ENCODE data around the gene TECPR1. TPM values are rescaled to one million over a fixed set of nuclear protein-coding genes. Genes with fewer than 3 reads are reported as not detected.

TECPR1 gene
- total RNA-seq, 1 experiment from 2014 or later: 13.9 TPM

DNA sequence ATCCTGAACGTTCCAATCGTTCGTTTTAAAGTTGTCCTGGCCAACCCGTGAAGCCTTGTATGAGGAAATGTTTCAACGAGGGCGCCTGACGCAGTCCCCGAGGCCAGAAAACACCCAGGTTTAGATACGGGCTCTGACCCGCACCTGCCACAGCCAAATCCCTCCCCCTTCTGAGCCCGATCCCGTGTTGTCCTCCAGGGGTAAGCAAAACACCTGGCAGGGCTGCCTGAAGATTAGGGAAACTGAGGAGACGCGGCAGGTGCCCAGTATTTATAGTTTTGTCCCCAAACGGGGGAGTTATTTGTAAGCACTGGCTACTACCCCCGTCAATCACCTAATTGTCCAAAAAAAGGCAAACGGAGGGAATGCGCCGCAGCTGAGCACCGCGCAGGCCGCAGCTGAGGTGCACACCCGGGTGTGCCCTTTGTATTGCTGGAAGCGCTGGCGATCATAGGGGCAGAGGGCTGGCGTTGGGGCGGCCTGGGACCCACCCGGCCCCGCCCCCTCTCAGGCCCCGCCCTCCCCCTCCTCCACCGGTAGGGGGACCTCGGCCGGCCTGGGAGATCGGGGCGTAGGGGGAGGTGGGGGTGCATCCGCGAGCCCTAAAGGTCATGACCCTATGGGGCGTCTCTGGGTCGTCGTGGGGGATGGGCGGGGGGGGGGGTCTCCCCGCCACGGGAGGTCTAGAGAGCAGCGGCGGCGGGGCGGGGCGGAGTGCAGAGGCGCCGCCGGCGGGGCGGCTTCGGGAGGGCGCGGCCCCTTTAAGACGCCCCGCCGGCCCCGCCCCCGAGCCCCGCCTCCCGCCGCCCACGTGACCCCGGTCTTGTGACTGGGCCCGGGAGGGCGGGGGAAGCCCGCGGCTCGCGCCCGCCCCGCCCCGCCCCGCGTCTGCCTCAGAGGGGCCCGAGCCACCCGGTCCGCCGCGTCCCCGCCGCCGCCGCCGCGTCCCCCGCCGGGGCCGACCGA lies 29.0 kb upstream of the TECPR1 start, which contains the start of gene BRI3:
BRI3 (plus strand) TSS at position 896 of the 966 bp plus-strand sequence. CDS start 110 bp downstream, outside the sequence.
- TF ChIP-seq, protein P1, sequence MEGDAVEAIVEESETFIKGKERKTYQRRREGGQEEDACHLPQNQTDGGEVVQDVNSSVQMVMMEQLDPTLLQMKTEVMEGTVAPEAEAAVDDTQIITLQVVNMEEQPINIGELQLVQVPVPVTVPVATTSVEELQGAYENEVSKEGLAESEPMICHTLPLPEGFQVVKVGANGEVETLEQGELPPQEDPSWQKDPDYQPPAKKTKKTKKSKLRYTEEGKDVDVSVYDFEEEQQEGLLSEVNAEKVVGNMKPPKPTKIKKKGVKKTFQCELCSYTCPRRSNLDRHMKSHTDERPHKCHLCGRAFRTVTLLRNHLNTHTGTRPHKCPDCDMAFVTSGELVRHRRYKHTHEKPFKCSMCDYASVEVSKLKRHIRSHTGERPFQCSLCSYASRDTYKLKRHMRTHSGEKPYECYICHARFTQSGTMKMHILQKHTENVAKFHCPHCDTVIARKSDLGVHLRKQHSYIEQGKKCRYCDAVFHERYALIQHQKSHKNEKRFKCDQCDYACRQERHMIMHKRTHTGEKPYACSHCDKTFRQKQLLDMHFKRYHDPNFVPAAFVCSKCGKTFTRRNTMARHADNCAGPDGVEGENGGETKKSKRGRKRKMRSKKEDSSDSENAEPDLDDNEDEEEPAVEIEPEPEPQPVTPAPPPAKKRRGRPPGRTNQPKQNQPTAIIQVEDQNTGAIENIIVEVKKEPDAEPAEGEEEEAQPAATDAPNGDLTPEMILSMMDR (conservative IDR thresholded peaks at IDR 0.05): no peak; the same call in 2 of the 3 replicates
- peaks cover 11% of the 10 kb centered on the region for H3K23me2 ChIP-seq (ENCODE audit: insufficient read length, low read depth, low read length, poor library complexity, severe bottlenecking)
- H3K4me1 ChIP-seq (ENCODE audit: insufficient read depth, low read length): no peaks in the 10 kb centered on the region; the same call in 1 of the 2 replicates
- Mint-ChIP-seq H3K36me3 (ENCODE audit: insufficient read depth in 1 of 3, low read depth in 3 of 3) (peaks cover 6 to 15% (median 13%) of the 10 kb centered on the region in 3 experiments; a peak in 6 of 7 replicates), H3K9me3 (no peaks in the 10 kb centered on the region), H3K27ac (peak within 1 kb of the TSS in 2 of 3 experiments; percentile 85 to 94; a peak in 4 of 7 replicates), H3K27me3 (ENCODE audit: low read depth) (peaks cover 2% of the 10 kb centered on the region), H3K4me3 (peak within 1 kb of the TSS; percentile 84 to 89), H3K4me1 (peaks cover 23 to 29% of the 10 kb centered on the region in 2 experiments)
- no peak within 1 kb of the TSS for H4K8ac ChIP-seq (replicated peaks; ENCODE audit: insufficient read length, low read depth, low read length)
- H3K9me3 ChIP-seq (ENCODE audit: control insufficient read depth, low read depth, low read length): no peaks in the 10 kb centered on the region
- no peak within 1 kb of the TSS for H2BK12ac ChIP-seq (ENCODE audit: insufficient read length, low read depth, low read length)
- no peak within 1 kb of the TSS for H2AK5ac ChIP-seq (ENCODE audit: insufficient read length, low read length)
- no peak within 1 kb of the TSS for H3T11ph ChIP-seq (ENCODE audit: low read length)
- peak within 1 kb of the TSS; percentile 91 for H2AFZ ChIP-seq (ENCODE audit: low read length)
- H2BK120ac ChIP-seq (ENCODE audit: low read depth, low read length, poor library complexity, severe bottlenecking): no peak within 1 kb of the TSS
- H3K9ac ChIP-seq (ENCODE audit: extremely low read depth, insufficient read length, low read length): peak within 1 kb of the TSS; percentile 69
- H3K56ac ChIP-seq (ENCODE audit: insufficient read length, low read depth, low read length): no peak within 1 kb of the TSS
- peak within 1 kb of the TSS; percentile 72 for H3K14ac ChIP-seq (ENCODE audit: insufficient read depth, low read length)
- no peak within 1 kb of the TSS for H3K27ac ChIP-seq (ENCODE audit: insufficient read length, low read depth, low read length)
- H4K20me1 ChIP-seq (ENCODE audit: control insufficient read depth, insufficient read depth, insufficient read length): no peaks in the 10 kb centered on the region
- H3K79me1 ChIP-seq (ENCODE audit: insufficient read depth, low read depth, low read length, poor library complexity, severe bottlenecking): peaks cover 6% of the 10 kb centered on the region
- no peaks in the 10 kb centered on the region; the same call in 1 of the 2 replicates for H3K79me2 ChIP-seq (ENCODE audit: insufficient read depth, low read length)
- no peak within 1 kb of the TSS for H4K5ac ChIP-seq (ENCODE audit: insufficient read length, low read depth, low read length)
- no peak within 1 kb of the TSS for H3K4ac ChIP-seq (ENCODE audit: low read depth, low read length)
- DNase-seq: peak; percentile 91
- H2BK5ac ChIP-seq (ENCODE audit: insufficient read length, low read length): no peak within 1 kb of the TSS
- WGBS (ENCODE audit: extremely low coverage, insufficient read length, low lambda C conversion rate): no CpG with 5 or more reads among the region's 92 CpGs
- no peak within 1 kb of the TSS for H3K18ac ChIP-seq (ENCODE audit: insufficient read length, low read depth, low read length)
- H3K4me2 ChIP-seq (ENCODE audit: insufficient read depth, insufficient read length, low read length): peak within 1 kb of the TSS; percentile 91
- no peak within 1 kb of the TSS for H4K91ac ChIP-seq (ENCODE audit: insufficient read length, low read depth, low read length)
- no peak within 1 kb of the TSS for H2BK15ac ChIP-seq (ENCODE audit: low read depth, low read length)
- no peak within 1 kb of the TSS for H2BK20ac ChIP-seq (ENCODE audit: low read depth, low read length, poor library complexity, severe bottlenecking)
- no peaks in the 10 kb centered on the region for H3K27me3 ChIP-seq (ENCODE audit: insufficient read depth, low read length)
- H3K23ac ChIP-seq (ENCODE audit: insufficient read length, low read depth, low read length): no peak within 1 kb of the TSS
